HG03060 (cell line): ENCODE data around the gene MGLL.

Source experiments
- ATAC-seq: cut with Tn5 transposase; IDR thresholded peaks from one replicate; pipeline ENCODE4 v1.9.1; 2021; ENCODE audit warnings: low read depth, moderate number of reproducible peaks; ENCODE audit not compliant: unreplicated experiment

The MGLL gene

GRCh38 chr3:127730666-127731295 is 91.5 kb downstream of the MGLL start:
- no peak for ATAC-seq

DNA sequence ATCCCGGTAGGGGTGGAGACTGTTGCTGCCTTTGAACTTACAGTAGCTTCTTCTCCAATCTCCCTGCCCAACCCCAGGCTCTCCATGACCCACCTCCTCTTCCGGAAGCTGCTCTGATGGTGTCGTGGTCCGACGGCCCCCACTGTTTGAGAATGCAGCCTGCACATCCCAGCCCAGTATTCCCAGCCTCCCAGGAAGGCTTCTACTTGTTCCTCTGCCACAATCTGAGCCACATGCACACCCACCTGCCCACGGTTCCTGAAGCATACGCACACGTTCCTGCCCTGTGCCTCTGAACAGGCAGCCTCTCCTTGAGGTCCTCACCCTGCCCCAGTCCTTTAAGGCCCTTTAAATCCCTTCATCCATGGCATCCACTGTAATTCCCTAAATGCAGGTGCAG is 92.1 kb downstream of the MGLL start:
- no peak for ATAC-seq

- no peak for ATAC-seq
Observed at GRCh38 chr3:127729556-127730056, 92.7 kb downstream of the MGLL start.

DNA sequence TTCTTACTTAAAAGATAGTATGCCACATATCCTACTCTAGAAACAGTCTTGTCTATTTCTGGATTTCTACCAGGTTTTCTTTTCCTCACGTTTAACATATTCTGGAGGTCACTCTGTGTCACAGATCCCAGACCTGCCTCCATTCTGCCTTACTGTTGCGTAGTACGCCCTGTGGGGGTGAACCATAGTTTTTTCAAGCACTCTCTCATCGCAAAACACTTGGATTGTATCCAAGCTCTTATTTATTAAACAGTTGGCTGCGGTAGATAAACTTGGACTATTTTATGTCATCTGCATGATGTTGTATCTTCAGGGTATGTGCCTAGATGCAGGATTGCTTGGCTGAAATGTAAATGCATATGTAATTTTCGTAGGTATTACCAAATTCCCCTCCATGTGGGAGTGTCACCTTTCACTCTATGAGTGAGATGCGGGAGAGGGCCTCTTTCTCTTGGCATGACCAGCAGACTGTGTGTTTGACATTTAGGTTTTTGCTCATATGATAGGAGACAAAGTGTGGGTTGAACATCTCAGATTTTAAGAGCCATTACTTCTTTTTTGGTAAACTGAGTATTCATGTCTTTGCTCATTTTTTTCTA is 93.8 kb downstream of the MGLL start:
- no peak for ATAC-seq

DNA sequence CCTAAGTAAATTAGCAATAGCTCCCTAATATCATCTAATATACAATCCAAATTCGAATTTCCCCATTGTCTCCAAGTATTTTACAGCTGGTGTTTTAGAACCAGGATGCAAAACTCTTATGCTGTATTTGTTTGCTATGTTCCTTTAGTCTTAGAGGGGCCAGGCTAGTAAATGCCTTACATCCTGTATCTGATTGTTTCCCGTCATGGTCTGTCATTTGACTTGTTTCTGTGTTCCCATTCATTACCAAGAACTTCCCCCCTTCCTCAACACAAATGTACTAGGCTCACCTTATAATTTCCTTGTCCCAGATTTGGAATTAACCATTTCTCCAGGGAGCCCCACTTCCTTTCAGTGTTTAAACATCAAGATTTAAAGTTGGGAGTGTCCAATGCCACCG is 95.4 kb downstream of the MGLL start:
- ATAC-seq, result no peak

- no peak for ATAC-seq
Observed at GRCh38 chr3:127723011-127723567, 99.2 kb downstream of the MGLL start.

DNA sequence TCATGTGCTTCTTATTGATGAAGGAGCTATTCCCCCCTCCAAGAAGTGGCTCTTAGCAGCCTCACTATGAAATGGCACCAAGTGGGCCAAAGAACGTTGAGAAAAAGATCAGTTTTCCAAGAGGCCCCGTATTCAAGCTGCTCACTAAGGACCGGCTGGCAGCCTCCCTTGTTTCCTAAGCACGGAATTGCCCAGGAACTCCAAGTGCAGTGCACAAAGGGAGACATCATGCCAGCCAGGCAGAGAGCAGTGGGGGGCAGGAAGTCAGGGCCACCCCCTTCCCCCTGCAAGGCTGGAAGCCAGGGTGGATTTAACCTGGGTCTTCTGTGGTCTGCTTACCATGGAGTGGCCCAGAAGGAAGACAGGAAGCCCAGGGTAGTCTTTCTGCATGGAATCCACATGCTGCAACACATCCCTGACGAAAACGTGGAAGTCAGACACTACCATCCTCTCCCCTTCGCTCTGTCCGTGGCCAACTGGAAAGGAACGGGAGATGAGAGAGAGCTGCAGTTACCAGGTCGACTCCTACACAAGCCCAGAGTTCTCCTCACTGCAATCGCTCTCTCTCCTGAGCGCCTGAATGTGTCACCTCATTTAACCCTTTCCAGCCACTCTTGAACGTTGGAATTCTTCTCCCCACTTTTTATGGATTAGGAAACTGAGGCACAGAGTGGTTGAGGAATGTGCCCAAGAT is 100.1 kb downstream of the MGLL start:
- no peak for ATAC-seq

DNA sequence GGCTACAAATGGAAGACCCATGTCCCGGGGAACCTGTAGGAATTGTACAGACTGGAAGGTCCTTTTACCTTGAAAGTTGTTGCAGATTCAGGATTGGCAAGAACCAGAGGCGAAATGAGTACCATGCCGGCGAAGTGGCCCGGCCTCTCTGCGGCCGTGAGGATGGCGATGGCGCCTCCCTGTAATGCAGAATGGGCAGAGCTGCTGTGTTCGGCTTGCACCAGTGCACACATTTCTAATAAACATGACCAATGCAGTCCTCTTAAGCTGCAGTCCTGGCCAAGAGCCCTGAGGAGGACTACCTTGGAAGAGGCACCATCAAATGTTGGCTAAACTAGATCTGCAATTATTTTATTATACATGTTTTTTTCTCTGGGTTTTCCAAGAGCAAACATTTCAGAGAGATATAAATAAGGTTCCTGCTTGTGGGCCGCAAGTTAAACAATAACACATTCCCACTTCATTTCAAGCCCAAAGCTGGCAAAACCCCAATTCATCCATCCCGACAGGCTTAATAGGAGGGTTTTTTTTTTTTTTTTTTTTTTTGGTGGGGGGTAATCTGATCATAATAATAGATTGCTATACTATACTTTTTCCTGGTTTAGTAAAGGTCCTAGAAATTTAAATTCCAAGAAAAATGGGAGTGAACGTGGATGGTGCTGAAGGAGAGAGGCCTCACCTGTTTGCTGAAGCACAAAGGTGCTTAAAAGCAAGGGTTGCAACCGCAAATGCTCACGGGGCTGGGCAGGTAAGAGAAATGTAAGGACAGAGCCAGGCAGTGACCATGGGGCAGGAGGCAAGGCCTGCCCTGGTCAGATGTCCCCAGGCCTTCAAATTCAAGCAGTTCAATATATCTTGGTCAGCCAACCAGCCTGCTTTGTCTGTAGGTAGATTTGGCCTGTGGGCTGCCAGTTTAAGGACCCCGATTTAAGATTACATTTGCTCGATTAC is 101.1 kb downstream of the MGLL start:
- ATAC-seq, result no peak

GRCh38 chr3:127720161-127720823 is 102.0 kb downstream of the MGLL start:
- no peak for ATAC-seq

DNA sequence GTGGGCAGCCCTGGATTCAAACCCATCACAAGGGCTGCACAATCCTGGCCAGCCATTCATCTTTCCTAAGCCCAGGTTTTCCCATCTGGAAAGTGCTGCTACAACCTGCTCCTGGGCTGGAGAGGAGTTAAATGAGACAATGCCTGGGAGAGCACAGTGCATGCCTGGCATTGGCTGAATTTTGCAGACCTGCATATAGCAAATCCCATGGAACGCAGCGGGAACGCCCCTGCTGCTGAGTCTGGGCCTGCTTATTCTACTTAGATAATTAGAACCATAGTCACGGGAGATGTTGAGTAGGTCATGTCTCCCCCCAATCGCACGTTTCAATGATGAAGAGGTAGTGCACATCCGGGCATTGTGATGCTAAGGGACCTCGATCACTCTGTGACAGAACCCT is 102.9 kb downstream of the MGLL start:
- no peak for ATAC-seq

DNA sequence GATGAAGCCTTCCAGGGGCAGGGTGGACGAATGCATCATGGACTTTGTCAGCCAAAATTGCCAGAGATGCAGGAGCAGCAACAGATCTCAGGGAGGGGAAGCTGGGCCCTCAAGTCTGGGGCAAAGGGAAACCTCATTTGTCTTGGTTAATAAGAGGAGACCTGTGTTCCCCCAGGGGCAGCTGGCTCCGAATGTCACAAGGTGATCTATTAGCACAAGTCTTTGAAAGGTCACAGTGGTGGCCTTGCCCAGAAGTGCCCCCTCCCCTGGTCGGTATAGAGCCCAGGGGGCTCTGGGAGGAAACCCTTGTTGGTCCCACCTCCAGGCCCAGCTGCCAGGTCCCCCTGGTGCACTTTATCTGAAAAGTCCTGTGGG is 103.4 kb downstream of the MGLL start:
- ATAC-seq, result no peak

DNA sequence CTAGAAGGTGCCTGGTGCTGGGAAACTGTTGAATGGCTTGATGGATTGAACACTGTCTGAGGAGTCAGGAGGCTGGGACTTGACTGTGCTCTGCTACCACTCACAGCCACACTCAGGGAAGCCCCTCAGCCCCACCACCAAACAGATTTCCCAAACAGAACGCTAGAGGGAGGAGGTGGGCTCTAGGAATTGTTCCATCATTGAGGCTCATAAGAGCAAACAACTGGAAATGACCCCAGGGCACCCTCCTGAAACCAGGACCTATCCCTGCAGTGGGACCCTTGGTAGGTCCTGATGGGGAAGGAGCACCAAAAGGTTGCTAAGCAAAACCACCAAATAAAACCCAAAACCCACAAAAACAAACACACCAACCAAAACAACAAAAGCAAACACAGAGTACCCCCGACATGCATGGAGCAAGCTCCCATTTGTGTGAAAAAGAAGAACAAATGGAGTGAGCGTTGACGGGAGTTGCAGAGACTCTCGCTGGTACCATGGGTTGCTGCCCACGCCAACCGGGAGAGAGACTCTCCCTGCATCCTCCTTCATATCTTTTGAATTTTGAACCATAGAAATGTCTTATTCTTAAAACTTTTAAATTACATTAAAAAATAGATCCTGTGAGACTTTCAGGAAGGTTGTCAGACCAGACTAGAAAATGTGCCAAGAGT is 103.9 kb downstream of the MGLL start:
- ATAC-seq, result no peak

- no peak for ATAC-seq
Observed at GRCh38 chr3:127717357-127718244, 104.7 kb downstream of the MGLL start.

DNA sequence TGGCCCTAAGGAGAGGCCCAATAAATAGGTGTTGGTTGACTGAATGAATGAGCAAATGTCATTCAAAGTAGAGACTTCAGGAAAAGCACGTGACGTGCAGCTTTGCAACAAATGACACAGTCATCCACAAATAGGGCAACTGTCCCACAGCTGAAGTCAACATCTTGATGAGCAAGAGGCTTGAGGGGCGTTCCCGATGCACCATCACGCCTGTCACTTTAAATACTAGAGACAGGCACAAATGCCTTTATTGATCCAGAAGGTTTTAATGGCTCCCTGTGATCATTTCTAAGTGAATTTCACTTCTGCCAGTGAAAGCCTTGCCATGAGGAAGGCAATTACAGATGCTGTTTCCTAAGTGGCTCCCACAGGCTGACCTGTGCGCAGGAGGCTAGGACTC is 105.9 kb downstream of the MGLL start:
- no peak for ATAC-seq

DNA sequence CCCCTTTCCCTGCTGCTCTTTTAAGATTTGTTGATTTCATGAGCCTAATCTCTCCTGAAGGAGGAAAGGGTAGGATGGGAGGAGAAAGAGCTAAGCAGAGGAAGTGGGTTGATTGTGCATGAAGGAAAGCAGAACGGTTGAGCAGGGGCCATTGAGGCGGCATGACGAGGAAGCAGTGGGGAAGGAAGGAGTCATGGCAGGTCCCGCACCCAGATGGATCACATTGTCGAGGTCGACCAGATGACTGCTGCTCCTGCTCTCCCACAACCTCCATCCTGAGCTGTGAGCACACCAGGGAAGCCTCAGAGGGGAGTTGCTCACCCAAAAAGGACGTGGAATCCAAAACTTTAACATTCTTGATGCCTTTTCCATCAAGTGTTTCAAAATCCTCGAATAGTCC is 106.8 kb downstream of the MGLL start:
- no peak for ATAC-seq

GRCh38 chr3:127714866-127715265 is 107.4 kb downstream of the MGLL start:
- ATAC-seq, result no peak

DNA sequence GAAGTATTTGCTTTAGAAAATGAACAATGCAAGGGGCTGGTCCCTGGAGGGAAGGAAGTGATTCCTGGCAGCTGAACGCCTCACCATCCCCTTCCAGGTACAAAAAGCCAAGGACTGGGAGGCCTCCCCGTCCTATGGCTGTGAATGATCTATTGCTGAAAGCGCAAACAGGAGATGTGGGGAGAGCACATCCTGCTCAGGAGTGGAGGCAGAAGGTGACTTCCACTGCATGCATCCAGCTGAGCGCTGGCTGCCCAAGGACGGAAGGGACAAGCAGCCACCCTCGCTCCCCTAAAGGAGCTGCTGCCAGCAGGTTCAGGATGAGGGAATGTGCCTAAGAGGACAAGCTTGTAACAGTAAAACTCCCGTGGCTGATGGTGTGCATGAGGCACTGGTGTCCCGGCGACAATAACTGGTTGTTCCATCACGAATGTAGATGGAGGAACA is 108.2 kb downstream of the MGLL start:
- no peak for ATAC-seq
